PC-3 (cell line): ENCODE measurements around the gene RTN4RL1. TPM values are rescaled to one million over a fixed set of nuclear protein-coding genes. Genes with fewer than 3 reads are reported as not detected.

ENCODE experiments used
- ATAC-seq: fragments of 200-7000 bp; cut with Tn5 transposase; 2 replicates; pipeline ENCODE4 v1.9.1; 2020; ENCODE audit warnings: mild to moderate bottlenecking, moderate library complexity
- BruUV-seq: library from RNA; stranded (reverse); fragments of 400-500 nt; replicated peaks from 2 replicates; lab custom pipeline; 2021; lab: Mats Ljungman, UMichigan
- CTCF ChIA-PET: fragments of 300-600 bp; sonication (Branson Sonifier 250); formaldehyde crosslinking; loops from one replicate; lab custom pipeline; 2022; ENCODE audit warnings: antibody characterized with exemption; lab: Charles Lee
- POLR2A ChIA-PET: fragments of 300-600 bp; sonication (Branson Sonifier 250); formaldehyde crosslinking; loops from one replicate; lab custom pipeline; 2022; ENCODE audit warnings: antibody characterized with exemption; ENCODE audit not compliant: unreplicated experiment; lab: Charles Lee
- DNase-seq: peaks from one replicate; pipeline ENCODE4 v3.0.0-alpha.2; 2015
- H2AFZ ChIP-seq: fragments of 300-600 bp; sonication (generic); 2 replicates; pipeline ENCODE4 v1.6.0; 2016; ENCODE audit warnings: antibody characterized with exemption, low read length
- H3F3A ChIP-seq: fragments of 300-600 bp; sonication (generic); one replicate; pipeline ENCODE4 v1.6.0; 2017; ENCODE audit warnings: antibody characterized with exemption, low read length, control low read depth, mild to moderate bottlenecking; ENCODE audit not compliant: unreplicated experiment
- H3K27ac ChIP-seq: fragments of 300-600 bp; sonication (generic); 2 replicates; pipeline ENCODE4 v1.5.1; 2016; ENCODE audit warnings: mild to moderate bottlenecking, low read length
- H3K27me3 ChIP-seq: fragments of 300-600 bp; sonication (generic); 2 replicates; pipeline ENCODE4 v1.6.1; 2016; ENCODE audit warnings: low read length, mixed read lengths
- H3K36me3 ChIP-seq: fragments of 300-600 bp; sonication (generic); 2 replicates; pipeline ENCODE4 v1.6.1; 2016; ENCODE audit warnings: low read depth, mixed run types, low read length, mixed read lengths
- H3K4me1 ChIP-seq: fragments of 300-600 bp; sonication (generic); 2 replicates; pipeline ENCODE4 v1.5.1; 2016; ENCODE audit warnings: low read length; ENCODE audit not compliant: insufficient read depth
- H3K4me2 ChIP-seq: fragments of 300-600 bp; sonication (generic); 2 replicates; pipeline ENCODE4 v1.6.0; 2016; ENCODE audit warnings: low read length
- H3K4me3 ChIP-seq: fragments of 300-600 bp; sonication (generic); 2 replicates; pipeline ENCODE4 v1.5.1; 2016; ENCODE audit warnings: mild to moderate bottlenecking, low read length, mixed read lengths
- H3K79me2 ChIP-seq: fragments of 300-600 bp; sonication (generic); 2 replicates; pipeline ENCODE4 v1.6.1; 2017; ENCODE audit warnings: low read length, mixed read lengths
- H3K9ac ChIP-seq: fragments of 300-600 bp; sonication (generic); 2 replicates; pipeline ENCODE4 v1.6.0; 2016; ENCODE audit warnings: mild to moderate bottlenecking, low read length
- H3K9me2 ChIP-seq: fragments of 300-600 bp; sonication (generic); replicated peaks from 2 replicates; pipeline ENCODE4 v1.6.1; 2016; ENCODE audit warnings: mixed run types, low read length, mixed read lengths
- H3K9me3 ChIP-seq: fragments of 300-600 bp; sonication (generic); 2 replicates; pipeline ENCODE4 v1.6.1; 2016; ENCODE audit warnings: low read length, mixed read lengths
- H4K20me1 ChIP-seq: fragments of 300-600 bp; sonication (generic); 2 replicates; pipeline ENCODE4 v1.6.1; 2016; ENCODE audit warnings: low read length, mixed read lengths
- CTCF ChIP-seq: fragments of 300-600 bp; sonication (generic); conservative IDR thresholded peaks from 2 replicates; pipeline ENCODE4 v1.5.1; 2017; ENCODE audit warnings: antibody characterized with exemption, low read depth, mild to moderate bottlenecking, low read length
- EZH2 ChIP-seq: fragments of 300-600 bp; sonication (generic); IDR thresholded peaks from one replicate; pipeline ENCODE4 v1.6.1; 2017; ENCODE audit warnings: antibody characterized with exemption, mild to moderate bottlenecking, low read length; ENCODE audit not compliant: unreplicated experiment
- EZH2phosphoT487 ChIP-seq: fragments of 300-600 bp; sonication (generic); IDR thresholded peaks from 2 replicates; pipeline ENCODE4 v1.6.1; 2018; ENCODE audit warnings: mild to moderate bottlenecking, antibody characterized with exemption, low read length, borderline replicate concordance
- intact Hi-C: fragments of 100-400 bp; cut with micrococcal nuclease; formaldehyde crosslinking; loops from 2 replicates; pipeline ENCODE4 v1.9.0; 2023
- total RNA-seq: library from RNA; depleted of rRNA; stranded (reverse); fragments of >200 nt; gene quantifications from 2 replicates; pipeline ENCODE4 v1.2.3, GENCODE V29; 2014

The RTN4RL1 gene
- total RNA-seq, 1 experiment from 2014 or later = 6.9 TPM

- no peak overlapping the region for H3K27ac ChIP-seq
- CTCF ChIA-PET = no interaction called here
These were observed 6.2 kb downstream of the RTN4RL1 start for GRCh38 chr17:2018716-2019510.

GRCh38 chr17:2017274-2017941 lies 7.7 kb downstream of the RTN4RL1 start:
- Histone ChIP-seq H3K9me3 (no peaks in the 10 kb centered on the region), H3K27me3 (no peaks in the 10 kb centered on the region), H4K20me1 (no peaks in the 10 kb centered on the region), H3K27ac (no peak overlapping the region), H2AFZ (no peak overlapping the region), H3K9ac (no peak overlapping the region), H3K4me2 (no peak overlapping the region), H3K9me2 (no peaks in the 10 kb centered on the region), H3K4me1 (peaks cover 6% of the 10 kb centered on the region), H3K36me3 (no peaks in the 10 kb centered on the region), H3F3A (no peaks in the 10 kb centered on the region), H3K79me2 (peaks cover 32% of the 10 kb centered on the region), H3K4me3 (no peak overlapping the region)
- DNase-seq (no peak), ATAC-seq (no peak)
- POLR2A ChIA-PET = no interaction called here
- CTCF ChIA-PET = no interaction called here
- no TSS peak for BruUV-seq
- no peak for TF ChIP-seq EZH2
- no peak for TF ChIP-seq CTCF
- TF ChIP-seq EZH2phosphoT487 = no peak
- intact Hi-C loops = no loop called here

More at GRCh38 chr17:2018716-2019510, 6.2 kb downstream of the RTN4RL1 start:
- TF ChIP-seq EZH2phosphoT487 (no peak), CTCF (no peak), EZH2 (no peak)
- Histone ChIP-seq H3K9me2 (no peaks in the 10 kb centered on the region), H3K4me1 (no peaks in the 10 kb centered on the region), H3K79me2 (peaks cover 45% of the 10 kb centered on the region), H4K20me1 (no peaks in the 10 kb centered on the region), H3K9me3 (no peaks in the 10 kb centered on the region), H3F3A (no peaks in the 10 kb centered on the region), H3K27me3 (no peaks in the 10 kb centered on the region), H2AFZ (no peak overlapping the region), H3K4me2 (no peak overlapping the region), H3K9ac (no peak overlapping the region), H3K36me3 (no peaks in the 10 kb centered on the region), H3K4me3 (no peak overlapping the region)
- POLR2A ChIA-PET = no interaction called here
- intact Hi-C loops = no loop called here
- no TSS peak for BruUV-seq
- ATAC-seq (no peak), DNase-seq (no peak)

- H3K4me2 ChIP-seq = no peak overlapping the region
- H3K9ac ChIP-seq = no peak overlapping the region
- H3K9me3 ChIP-seq = no peaks in the 10 kb centered on the region
- H3K4me3 ChIP-seq = no peak overlapping the region
- H3K27ac ChIP-seq = no peak overlapping the region
- H4K20me1 ChIP-seq = no peaks in the 10 kb centered on the region
- H3K4me1 ChIP-seq = peaks cover 15% of the 10 kb centered on the region
- no peak overlapping the region for H2AFZ ChIP-seq
- peaks cover 29% of the 10 kb centered on the region for H3K79me2 ChIP-seq
- ATAC-seq (no peak), DNase-seq (no peak)
- no peaks in the 10 kb centered on the region for H3F3A ChIP-seq
- no TSS peak for BruUV-seq
- CTCF ChIA-PET = no interaction called here
- POLR2A ChIA-PET = no interaction called here
- no peaks in the 10 kb centered on the region for H3K36me3 ChIP-seq
- intact Hi-C loops = no loop called here
- H3K9me2 ChIP-seq = no peaks in the 10 kb centered on the region
- TF ChIP-seq CTCF = no peak
- no peaks in the 10 kb centered on the region for H3K27me3 ChIP-seq
These were observed 8.6 kb downstream of the RTN4RL1 start for GRCh38 chr17:2016494-2016893.
